ENCODE results near the gene CFAP73. TPM values are rescaled to one million over a fixed set of nuclear protein-coding genes. Genes with fewer than 3 reads are reported as not detected.
A peak's percentile ranks its signal among the peaks of the same experiment; 100 is the strongest.
"Not testable (repeated sequence)": the region's sequence is repeated elsewhere in the genome, so short reads cannot be mapped to it uniquely, and the experiment has no call there.

CFAP73 gene
- total RNA-seq, 1 experiment from 2014 or later, result 0.10 TPM

GRCh38 chr12:113116875-113117274 lies 32.6 kb upstream of the CFAP73 start:
- Histone ChIP-seq H3K36me3 (ENCODE audit: control insufficient read depth, insufficient read depth, low read length) (no peaks in the 10 kb centered on the region), H3K4me3 (ENCODE audit: low read depth in 2 of 2, low read length in 2 of 2) (no peak overlapping the region), H3K27me3 (ENCODE audit: control insufficient read depth, insufficient read depth, low read length) (no peaks in the 10 kb centered on the region), H3K9me3 (ENCODE audit: control insufficient read depth, insufficient read depth, low read depth, low read length) (no peaks in the 10 kb centered on the region), H3K27ac (ENCODE audit: low read length) (no peak overlapping the region), H3K4me1 (ENCODE audit: control insufficient read depth, insufficient read depth, low read length) (no peaks in the 10 kb centered on the region)
- ChIA-PET CTCF (no interaction called here), POLR2A (no interaction called here)
- intact Hi-C loops (cut with micrococcal nuclease; ENCODE audit: unreplicated experiment) (no loop called here), in situ Hi-C loops (cut with HindIII; ENCODE audit: low pct_unique_long_range_greater_than_20kb, low sequenced_read_pairs) (no loop called here)
- DNase-seq (ENCODE audit: low read depth, low spot score) (no peak), ATAC-seq (0 out of 2 replicates have a peak, but pooled peaks have one; percentile 24)
- TF ChIP-seq POLR2AphosphoS5 (IDR thresholded peaks at IDR 0.05; ENCODE audit: low read depth, low read length) (no peak), TCF7L2 (IDR thresholded peaks at IDR 0.05; ENCODE audit: low read depth, low read length) (no peak), SIN3A (IDR thresholded peaks at IDR 0.05; ENCODE audit: borderline replicate concordance, insufficient read depth, low read depth, low read length) (no peak)
- TF ChIP-seq, protein P1, sequence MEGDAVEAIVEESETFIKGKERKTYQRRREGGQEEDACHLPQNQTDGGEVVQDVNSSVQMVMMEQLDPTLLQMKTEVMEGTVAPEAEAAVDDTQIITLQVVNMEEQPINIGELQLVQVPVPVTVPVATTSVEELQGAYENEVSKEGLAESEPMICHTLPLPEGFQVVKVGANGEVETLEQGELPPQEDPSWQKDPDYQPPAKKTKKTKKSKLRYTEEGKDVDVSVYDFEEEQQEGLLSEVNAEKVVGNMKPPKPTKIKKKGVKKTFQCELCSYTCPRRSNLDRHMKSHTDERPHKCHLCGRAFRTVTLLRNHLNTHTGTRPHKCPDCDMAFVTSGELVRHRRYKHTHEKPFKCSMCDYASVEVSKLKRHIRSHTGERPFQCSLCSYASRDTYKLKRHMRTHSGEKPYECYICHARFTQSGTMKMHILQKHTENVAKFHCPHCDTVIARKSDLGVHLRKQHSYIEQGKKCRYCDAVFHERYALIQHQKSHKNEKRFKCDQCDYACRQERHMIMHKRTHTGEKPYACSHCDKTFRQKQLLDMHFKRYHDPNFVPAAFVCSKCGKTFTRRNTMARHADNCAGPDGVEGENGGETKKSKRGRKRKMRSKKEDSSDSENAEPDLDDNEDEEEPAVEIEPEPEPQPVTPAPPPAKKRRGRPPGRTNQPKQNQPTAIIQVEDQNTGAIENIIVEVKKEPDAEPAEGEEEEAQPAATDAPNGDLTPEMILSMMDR (IDR thresholded peaks at IDR 0.05), result no peak
- TF ChIP-seq, protein P2, sequence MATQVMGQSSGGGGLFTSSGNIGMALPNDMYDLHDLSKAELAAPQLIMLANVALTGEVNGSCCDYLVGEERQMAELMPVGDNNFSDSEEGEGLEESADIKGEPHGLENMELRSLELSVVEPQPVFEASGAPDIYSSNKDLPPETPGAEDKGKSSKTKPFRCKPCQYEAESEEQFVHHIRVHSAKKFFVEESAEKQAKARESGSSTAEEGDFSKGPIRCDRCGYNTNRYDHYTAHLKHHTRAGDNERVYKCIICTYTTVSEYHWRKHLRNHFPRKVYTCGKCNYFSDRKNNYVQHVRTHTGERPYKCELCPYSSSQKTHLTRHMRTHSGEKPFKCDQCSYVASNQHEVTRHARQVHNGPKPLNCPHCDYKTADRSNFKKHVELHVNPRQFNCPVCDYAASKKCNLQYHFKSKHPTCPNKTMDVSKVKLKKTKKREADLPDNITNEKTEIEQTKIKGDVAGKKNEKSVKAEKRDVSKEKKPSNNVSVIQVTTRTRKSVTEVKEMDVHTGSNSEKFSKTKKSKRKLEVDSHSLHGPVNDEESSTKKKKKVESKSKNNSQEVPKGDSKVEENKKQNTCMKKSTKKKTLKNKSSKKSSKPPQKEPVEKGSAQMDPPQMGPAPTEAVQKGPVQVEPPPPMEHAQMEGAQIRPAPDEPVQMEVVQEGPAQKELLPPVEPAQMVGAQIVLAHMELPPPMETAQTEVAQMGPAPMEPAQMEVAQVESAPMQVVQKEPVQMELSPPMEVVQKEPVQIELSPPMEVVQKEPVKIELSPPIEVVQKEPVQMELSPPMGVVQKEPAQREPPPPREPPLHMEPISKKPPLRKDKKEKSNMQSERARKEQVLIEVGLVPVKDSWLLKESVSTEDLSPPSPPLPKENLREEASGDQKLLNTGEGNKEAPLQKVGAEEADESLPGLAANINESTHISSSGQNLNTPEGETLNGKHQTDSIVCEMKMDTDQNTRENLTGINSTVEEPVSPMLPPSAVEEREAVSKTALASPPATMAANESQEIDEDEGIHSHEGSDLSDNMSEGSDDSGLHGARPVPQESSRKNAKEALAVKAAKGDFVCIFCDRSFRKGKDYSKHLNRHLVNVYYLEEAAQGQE (IDR thresholded peaks at IDR 0.05; ENCODE audit: insufficient read depth in 1 of 2, low read depth in 2 of 2, low read length in 1 of 2), result no peak
- no TSS peak for BruUV-seq (replicated peaks)

DNA sequence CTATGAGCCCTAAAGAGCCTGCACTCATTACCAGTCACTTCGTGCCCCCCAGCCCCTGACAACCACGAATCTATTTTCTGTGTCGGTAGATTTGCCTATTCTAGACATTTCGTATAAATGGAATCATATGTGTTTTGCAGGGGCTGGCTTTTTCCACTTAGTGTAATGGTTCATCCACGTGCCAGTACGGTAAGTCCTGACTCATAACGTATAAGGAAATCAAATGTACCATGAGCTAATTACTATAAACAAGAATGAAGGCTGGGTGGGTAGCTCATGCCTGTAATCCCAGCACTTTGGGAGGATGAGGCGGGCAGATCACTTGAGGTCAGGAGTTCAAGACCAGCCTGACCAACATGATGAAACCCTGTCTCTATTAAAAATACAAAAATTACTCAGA lies 31.8 kb upstream of the CFAP73 start:
- intact Hi-C loops (cut with micrococcal nuclease; ENCODE audit: unreplicated experiment); H3K27ac ChIP-seq (ENCODE audit: low read length); H3K4me1 ChIP-seq (ENCODE audit: control insufficient read depth, insufficient read depth, low read length); H3K36me3 ChIP-seq (ENCODE audit: control insufficient read depth, insufficient read depth, low read length); CTCF ChIA-PET; POLR2A ChIA-PET; ATAC-seq; BruUV-seq (replicated peaks); DNase-seq (ENCODE audit: low read depth, low spot score); H3K9me3 ChIP-seq (ENCODE audit: control insufficient read depth, insufficient read depth, low read depth, low read length); H3K4me3 ChIP-seq (ENCODE audit: low read depth in 2 of 2, low read length in 2 of 2); in situ Hi-C loops (cut with HindIII; ENCODE audit: low pct_unique_long_range_greater_than_20kb, low sequenced_read_pairs); H3K27me3 ChIP-seq (ENCODE audit: control insufficient read depth, insufficient read depth, low read length): not testable (repeated sequence)

DNA sequence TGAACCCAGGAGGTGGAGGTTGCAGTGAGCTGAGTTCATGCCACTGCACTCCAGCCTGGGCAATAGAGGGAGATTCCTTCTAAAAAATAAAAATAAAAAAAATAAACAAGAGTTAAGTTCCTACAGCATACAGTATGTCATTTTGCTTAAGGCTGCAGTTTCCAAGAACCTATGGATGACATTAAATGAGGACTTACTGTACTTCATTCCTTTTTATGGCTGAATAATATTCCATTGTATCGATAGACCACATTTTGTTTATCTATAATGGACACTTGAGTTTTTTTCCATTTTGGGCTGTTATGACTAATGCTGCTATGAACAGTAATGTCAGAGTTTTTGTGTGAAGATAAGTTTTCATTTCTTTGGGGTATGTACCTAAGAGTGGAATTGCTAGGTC lies 31.4 kb upstream of the CFAP73 start:
- in situ Hi-C loops (cut with HindIII; ENCODE audit: low pct_unique_long_range_greater_than_20kb, low sequenced_read_pairs), result no loop called here
- no peaks in the 10 kb centered on the region for H3K27me3 ChIP-seq (ENCODE audit: control insufficient read depth, insufficient read depth, low read length)
- H3K36me3 ChIP-seq (ENCODE audit: control insufficient read depth, insufficient read depth, low read length), result no peaks in the 10 kb centered on the region
- ChIA-PET CTCF (no interaction called here), POLR2A (no interaction called here)
- no peak overlapping the region for H3K27ac ChIP-seq (ENCODE audit: low read length)
- no peaks in the 10 kb centered on the region for H3K4me1 ChIP-seq (ENCODE audit: control insufficient read depth, insufficient read depth, low read length)
- H3K9me3 ChIP-seq (ENCODE audit: control insufficient read depth, insufficient read depth, low read depth, low read length), result no peaks in the 10 kb centered on the region
- no TSS peak for BruUV-seq (replicated peaks)
- H3K4me3 ChIP-seq (ENCODE audit: low read depth in 2 of 2, low read length in 2 of 2), result no peak overlapping the region
- no peak for DNase-seq (ENCODE audit: low read depth, low spot score)
- TF ChIP-seq, protein P2 (IDR thresholded peaks at IDR 0.05; ENCODE audit: insufficient read depth in 1 of 2, low read depth in 2 of 2, low read length in 1 of 2), result no peak
- no peak for TF ChIP-seq POLR2AphosphoS5 (IDR thresholded peaks at IDR 0.05; ENCODE audit: low read depth, low read length)
- TF ChIP-seq, protein P1 (IDR thresholded peaks at IDR 0.05), result no peak
- no peak for TF ChIP-seq SIN3A (IDR thresholded peaks at IDR 0.05; ENCODE audit: borderline replicate concordance, insufficient read depth, low read depth, low read length)
- no peak for TF ChIP-seq TCF7L2 (IDR thresholded peaks at IDR 0.05; ENCODE audit: low read depth, low read length)
- ATAC-seq, result no peak
- intact Hi-C loops (cut with micrococcal nuclease; ENCODE audit: unreplicated experiment), result no loop called here
